ENCODE measurements around the gene KRCC1.
"Not testable (repeated sequence)": the region's sequence is repeated elsewhere in the genome, so short reads cannot be mapped to it uniquely, and the experiment has no call there.

The KRCC1 gene

DNA sequence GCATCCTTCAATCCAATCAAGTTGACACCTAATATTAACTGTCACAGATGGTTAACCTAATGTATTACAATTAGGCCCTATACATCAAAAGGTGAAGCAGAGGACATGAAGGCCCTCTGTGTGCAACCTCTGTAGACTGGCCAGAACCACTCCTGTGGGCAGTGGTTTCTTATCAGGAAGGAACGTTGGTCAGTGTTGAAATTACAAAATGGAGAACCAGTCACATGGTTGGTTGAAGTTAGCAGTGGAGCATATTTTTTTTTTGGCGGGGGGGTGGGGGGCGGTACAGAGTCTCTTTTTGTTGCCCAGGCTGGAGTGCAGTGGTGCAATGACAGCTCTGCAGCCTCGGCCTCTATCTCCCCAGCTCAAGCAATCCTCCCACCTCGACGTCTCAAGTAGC is 59.0 kb downstream of the KRCC1 start:
- H3K36me3 ChIP-seq (ENCODE audit: insufficient read depth, low read length): no peaks in the 10 kb centered on the region
- no peaks in the 10 kb centered on the region for H3K9me3 ChIP-seq (ENCODE audit: low read depth, low read length)
- H3K9ac ChIP-seq (ENCODE audit: insufficient read length): no peak overlapping the region
- TF ChIP-seq POLR2AphosphoS5 (IDR thresholded peaks at IDR 0.05; ENCODE audit: borderline replicate concordance, low read depth, low read length) (no peak), EZH2 (IDR thresholded peaks at IDR 0.05) (no peak), FOXP2 (optimal IDR thresholded peaks at IDR 0.05; ENCODE audit: control extremely low read depth, extremely low read length, insufficient read depth) (no peak)
- DNase-seq (ENCODE audit: low read depth, low spot score): no peak
- H3K27ac ChIP-seq: no peak overlapping the region
- H3K4me3 ChIP-seq: no peak overlapping the region

DNA sequence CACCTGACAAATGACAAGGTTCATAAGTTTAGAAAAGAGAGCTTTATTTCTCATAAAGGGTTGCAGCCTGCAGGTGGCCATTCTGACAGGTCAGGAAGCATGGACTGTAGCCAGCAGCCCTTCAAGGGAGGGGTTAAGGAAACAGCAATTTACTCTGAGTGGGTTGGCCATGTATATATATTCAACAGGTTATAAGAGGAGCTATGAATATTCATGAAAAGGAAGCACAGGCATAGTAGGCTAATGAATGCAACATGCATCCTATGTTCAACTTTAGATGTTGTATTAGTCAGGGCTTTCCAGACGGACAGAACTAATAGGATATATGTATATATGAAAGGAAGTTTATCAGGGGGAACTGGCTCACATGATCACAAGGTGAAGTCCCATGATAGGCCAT is 59.8 kb downstream of the KRCC1 start:
- Histone ChIP-seq H3K36me3 (ENCODE audit: insufficient read depth, low read length) (no peaks in the 10 kb centered on the region), H3K4me3 (no peak overlapping the region), H3K27ac (no peak overlapping the region), H3K9ac (ENCODE audit: insufficient read length) (no peak overlapping the region), H3K9me3 (ENCODE audit: low read depth, low read length) (no peaks in the 10 kb centered on the region)
- no peak for DNase-seq (ENCODE audit: low read depth, low spot score)
- no peak for TF ChIP-seq POLR2AphosphoS5 (IDR thresholded peaks at IDR 0.05; ENCODE audit: borderline replicate concordance, low read depth, low read length)
- no peak for TF ChIP-seq FOXP2 (optimal IDR thresholded peaks at IDR 0.05; ENCODE audit: control extremely low read depth, extremely low read length, insufficient read depth)
- TF ChIP-seq EZH2 (IDR thresholded peaks at IDR 0.05): no peak

DNA sequence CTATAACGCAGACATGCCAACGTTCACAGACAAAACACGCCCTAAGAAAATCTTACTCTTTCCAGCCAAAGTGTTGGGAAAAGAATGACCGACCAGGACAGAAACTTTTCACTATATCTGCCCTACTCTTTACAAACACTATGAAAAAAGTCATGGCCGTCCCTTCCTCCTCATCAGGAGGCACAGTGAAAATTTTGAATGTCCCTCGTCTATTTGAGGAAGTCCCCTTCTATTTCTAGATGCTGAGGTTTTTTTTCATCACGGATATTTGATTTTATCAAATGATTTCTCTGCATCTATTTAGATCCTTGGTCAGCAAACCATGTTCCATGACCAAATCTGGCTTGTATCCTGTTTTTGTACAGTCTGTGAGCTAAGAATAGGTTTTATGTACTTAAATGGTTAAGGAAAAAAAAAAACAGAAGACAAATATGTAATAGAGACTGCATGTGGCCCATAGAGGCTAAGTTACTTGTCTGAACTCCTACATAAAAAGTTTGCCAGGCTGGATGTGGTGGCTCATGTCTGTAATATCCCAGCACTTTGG is 61.2 kb downstream of the KRCC1 start:
- H3K4me3 ChIP-seq; H3K27ac ChIP-seq; H3K9me3 ChIP-seq (ENCODE audit: low read depth, low read length); H3K9ac ChIP-seq (ENCODE audit: insufficient read length); DNase-seq (ENCODE audit: low read depth, low spot score); H3K36me3 ChIP-seq (ENCODE audit: insufficient read depth, low read length): not testable (repeated sequence)

DNA sequence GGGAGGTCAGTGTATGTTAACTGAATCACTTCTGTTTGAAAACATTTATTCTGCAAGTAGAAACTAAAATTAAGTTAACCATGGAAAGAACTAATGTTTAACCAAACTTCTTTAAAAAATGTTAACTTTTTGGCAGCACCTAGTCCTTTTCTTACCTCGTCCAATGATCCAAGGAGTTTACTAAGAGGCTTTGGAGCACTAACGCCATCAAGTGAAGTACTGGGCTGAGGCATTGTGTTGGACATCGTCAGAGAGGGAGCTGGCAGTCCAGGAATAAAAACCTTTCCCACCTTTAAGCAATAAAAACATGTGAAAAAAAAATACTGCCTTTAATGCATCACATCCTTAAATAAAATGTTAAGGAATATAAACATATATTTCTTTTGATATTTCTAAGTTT is 63.0 kb downstream of the KRCC1 start:
- H3K36me3 ChIP-seq (ENCODE audit: insufficient read depth, low read length); H3K27ac ChIP-seq; H3K9me3 ChIP-seq (ENCODE audit: low read depth, low read length); H3K9ac ChIP-seq (ENCODE audit: insufficient read length); DNase-seq (ENCODE audit: low read depth, low spot score); H3K4me3 ChIP-seq: not testable (repeated sequence)

DNA sequence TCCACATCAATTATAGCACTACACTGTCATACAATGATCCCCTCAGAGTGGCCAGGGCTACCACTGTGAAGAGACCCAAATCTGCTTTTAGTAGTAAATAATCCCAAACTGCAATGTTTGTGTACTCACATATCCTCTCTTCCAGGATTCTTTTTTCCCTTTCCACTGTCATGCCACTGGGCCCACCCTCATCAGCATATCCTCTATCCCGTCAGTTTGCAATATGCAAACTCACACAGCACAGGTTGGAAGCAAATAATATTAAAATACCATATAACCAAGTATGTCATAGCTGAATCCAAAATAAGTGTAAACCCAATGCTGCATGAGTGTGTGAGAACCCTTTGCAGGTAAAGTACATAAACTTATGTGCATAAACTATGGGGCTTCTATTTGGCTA is 68.1 kb downstream of the KRCC1 start:
- DNase-seq (ENCODE audit: low read depth, low spot score); H3K36me3 ChIP-seq (ENCODE audit: insufficient read depth, low read length); H3K4me3 ChIP-seq; H3K9ac ChIP-seq (ENCODE audit: insufficient read length); H3K9me3 ChIP-seq (ENCODE audit: low read depth, low read length); H3K27ac ChIP-seq: not testable (repeated sequence)

DNA sequence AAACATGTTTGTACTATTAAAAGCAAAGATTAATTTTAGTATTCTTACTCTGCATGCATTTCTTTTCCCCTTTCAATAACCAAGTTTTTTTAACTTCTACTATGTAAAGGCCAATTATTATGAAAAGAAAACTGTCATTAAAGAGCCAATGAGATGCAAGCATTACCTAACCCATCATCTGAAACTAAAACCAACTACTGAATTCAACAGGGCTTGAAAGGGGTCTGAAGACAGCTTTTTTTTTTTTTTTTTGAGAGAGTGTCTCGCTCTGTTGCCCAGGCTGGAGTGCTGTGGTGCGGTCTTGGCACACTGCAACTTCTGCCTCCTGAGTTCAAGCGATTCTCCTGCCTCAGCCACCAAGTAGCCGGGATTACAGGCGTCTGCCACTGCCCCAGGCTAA is 69.7 kb downstream of the KRCC1 start:
- H3K36me3 ChIP-seq (ENCODE audit: insufficient read depth, low read length); H3K9ac ChIP-seq (ENCODE audit: insufficient read length); H3K4me3 ChIP-seq; H3K9me3 ChIP-seq (ENCODE audit: low read depth, low read length); H3K27ac ChIP-seq; DNase-seq (ENCODE audit: low read depth, low spot score): not testable (repeated sequence)

DNA sequence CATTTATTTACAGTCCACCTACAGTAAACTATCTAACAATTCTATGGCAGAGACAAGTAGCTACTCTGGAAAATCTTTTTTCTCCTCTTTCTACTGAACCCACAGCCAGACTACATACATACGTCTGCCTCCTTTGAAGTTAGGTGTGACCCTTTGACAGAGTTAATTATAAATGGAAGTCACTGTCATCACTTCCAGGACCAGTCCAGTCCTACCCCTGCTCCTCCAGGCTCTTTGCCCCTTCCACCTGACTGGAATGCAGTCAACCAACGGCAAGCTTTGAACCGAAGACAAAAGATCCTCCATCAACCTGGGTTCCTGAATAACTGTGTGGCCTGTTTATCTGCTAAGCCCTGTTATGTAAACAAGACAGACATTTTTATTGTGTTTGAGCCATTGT is 74.4 kb downstream of the KRCC1 start:
- H3K4me3 ChIP-seq; DNase-seq (ENCODE audit: low read depth, low spot score); H3K9me3 ChIP-seq (ENCODE audit: low read depth, low read length); H3K9ac ChIP-seq (ENCODE audit: insufficient read length); H3K27ac ChIP-seq; H3K36me3 ChIP-seq (ENCODE audit: insufficient read depth, low read length): not testable (repeated sequence)

Measured in SK-N-MC (cell line).